ENCODE measurements around the gene NME7.

The NME7 gene

GRCh38 chr1:169121146-169121923 is 246.3 kb downstream of the NME7 start:
- TF ChIP-seq CTCF (IDR thresholded peaks at IDR 0.05; ENCODE audit: control insufficient read depth, insufficient read depth, low read depth, low read length, missing control alignments), result no peak

GRCh38 chr1:169120066-169120465 is 247.5 kb downstream of the NME7 start:
- DNase-seq (ENCODE audit: low read depth), result no peak
- no peak overlapping the region for H3K4me3 ChIP-seq (ENCODE audit: control insufficient read depth, low read depth, low read length)
- TF ChIP-seq CTCF (IDR thresholded peaks at IDR 0.05; ENCODE audit: control insufficient read depth, insufficient read depth, low read depth, low read length, missing control alignments), result no peak

More at GRCh38 chr1:169121146-169121923, 246.3 kb downstream of the NME7 start:
- H3K4me3 ChIP-seq (ENCODE audit: control insufficient read depth, low read depth, low read length), result no peak overlapping the region
- DNase-seq (ENCODE audit: low read depth), result no peak

GRCh38 chr1:169119405-169119804 is 248.2 kb downstream of the NME7 start:
- no peak for DNase-seq (ENCODE audit: low read depth)

GRCh38 chr1:169118227-169118626 is 249.4 kb downstream of the NME7 start:
- no peak overlapping the region for H3K4me3 ChIP-seq (ENCODE audit: control insufficient read depth, low read depth, low read length)
- DNase-seq (ENCODE audit: low read depth), result no peak
- no peak for TF ChIP-seq CTCF (IDR thresholded peaks at IDR 0.05; ENCODE audit: control insufficient read depth, insufficient read depth, low read depth, low read length, missing control alignments)

More at GRCh38 chr1:169119405-169119804, 248.2 kb downstream of the NME7 start:
- H3K4me3 ChIP-seq (ENCODE audit: control insufficient read depth, low read depth, low read length), result no peak overlapping the region
- TF ChIP-seq CTCF (IDR thresholded peaks at IDR 0.05; ENCODE audit: control insufficient read depth, insufficient read depth, low read depth, low read length, missing control alignments), result no peak

GRCh38 chr1:169117599-169117998 is 250.0 kb downstream of the NME7 start:
- no peak for DNase-seq (ENCODE audit: low read depth)
- H3K4me3 ChIP-seq (ENCODE audit: control insufficient read depth, low read depth, low read length), result no peak overlapping the region
- TF ChIP-seq CTCF (IDR thresholded peaks at IDR 0.05; ENCODE audit: control insufficient read depth, insufficient read depth, low read depth, low read length, missing control alignments), result no peak

DNA sequence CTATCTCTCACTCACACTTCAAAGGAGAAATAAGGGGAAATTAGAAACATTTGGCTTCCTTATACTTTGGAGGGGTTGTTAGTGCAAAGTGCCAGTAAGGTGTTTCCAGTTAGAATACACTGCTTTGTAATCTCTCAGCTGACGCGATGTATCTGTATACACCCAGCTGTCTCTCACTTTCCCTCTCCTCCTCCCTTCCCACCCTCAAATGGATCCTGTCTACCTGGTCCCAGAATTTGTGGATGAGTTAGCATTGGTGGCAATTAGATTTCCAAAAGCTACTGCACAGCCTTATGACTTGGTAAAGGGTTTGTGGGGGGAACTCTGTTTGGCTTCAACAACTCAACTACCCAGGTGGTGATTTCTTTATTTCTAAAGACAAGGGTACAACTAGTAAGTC is 250.6 kb downstream of the NME7 start:
- TF ChIP-seq CTCF (IDR thresholded peaks at IDR 0.05; ENCODE audit: control insufficient read depth, insufficient read depth, low read depth, low read length, missing control alignments), result no peak
- no peak for DNase-seq (ENCODE audit: low read depth)
- H3K4me3 ChIP-seq (ENCODE audit: control insufficient read depth, low read depth, low read length), result no peak overlapping the region

All from AG09309 (cell line).